ENCODE results near the gene EIF3B.
"Not testable (repeated sequence)": the region's sequence is repeated elsewhere in the genome, so short reads cannot be mapped to it uniquely, and the experiment has no call there.

EIF3B gene

DNA sequence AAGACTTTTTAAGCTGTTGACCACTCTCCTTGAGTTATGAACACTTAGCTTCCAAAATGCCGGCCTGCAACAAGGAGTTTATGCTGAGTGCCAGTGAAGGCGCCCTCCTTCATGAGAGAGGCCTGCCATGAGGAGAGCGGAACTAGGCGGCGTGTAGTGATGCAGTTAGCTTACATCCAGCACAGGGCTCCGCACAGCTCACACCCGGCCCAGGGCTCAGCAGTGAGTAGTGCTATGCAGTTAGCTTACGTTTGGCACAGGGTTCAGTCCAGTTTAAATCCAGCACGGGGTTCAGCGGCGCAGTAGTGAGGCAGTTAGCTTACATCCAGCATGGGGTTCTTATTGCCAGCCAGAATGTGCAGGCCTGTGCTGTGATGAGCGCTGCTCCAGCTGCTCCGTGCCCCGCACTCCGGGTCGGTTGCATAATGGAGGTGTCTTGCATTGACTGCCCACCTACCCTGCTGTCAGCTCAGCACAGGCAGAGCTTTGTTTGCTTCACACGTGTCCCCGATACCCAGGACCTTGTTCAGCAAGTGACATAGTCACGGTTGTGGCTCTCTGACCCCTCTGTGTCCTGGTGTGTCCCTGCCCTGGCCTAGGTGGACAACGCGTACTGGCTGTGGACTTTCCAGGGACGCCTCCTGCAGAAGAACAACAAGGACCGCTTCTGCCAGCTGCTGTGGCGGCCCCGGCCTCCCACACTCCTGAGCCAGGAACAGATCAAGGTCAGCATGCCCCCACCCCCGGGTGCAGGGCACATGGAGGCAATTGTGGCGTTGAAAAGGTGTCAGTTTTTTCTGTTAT lies 21.9 kb downstream of the EIF3B start:
- DNase-seq (ENCODE audit: low spot score): no peak

DNA sequence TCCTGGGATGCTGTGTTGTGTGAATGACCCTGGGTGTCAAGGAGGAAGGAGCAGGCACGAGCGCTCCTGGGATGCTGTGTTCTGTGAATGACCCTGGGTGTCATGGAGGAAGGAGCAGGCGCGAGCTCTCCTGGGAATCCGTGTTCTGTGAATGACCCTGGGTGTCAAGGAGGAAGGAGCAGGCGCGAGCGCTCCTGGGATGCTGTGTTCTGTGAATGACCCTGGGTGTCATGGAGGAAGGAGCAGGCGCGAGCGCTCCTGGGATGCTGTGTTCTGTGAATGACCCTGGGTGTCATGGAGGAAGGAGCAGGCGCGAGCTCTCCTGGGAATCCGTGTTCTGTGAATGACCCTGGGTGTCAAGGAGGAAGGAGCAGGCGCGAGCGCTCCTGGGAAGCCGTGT lies 22.9 kb downstream of the EIF3B start:
- not testable (repeated sequence) for DNase-seq (ENCODE audit: low spot score)

GRCh38 chr7:2378125-2378524 lies 23.5 kb downstream of the EIF3B start:
- DNase-seq (ENCODE audit: low spot score): not testable (repeated sequence)

DNA sequence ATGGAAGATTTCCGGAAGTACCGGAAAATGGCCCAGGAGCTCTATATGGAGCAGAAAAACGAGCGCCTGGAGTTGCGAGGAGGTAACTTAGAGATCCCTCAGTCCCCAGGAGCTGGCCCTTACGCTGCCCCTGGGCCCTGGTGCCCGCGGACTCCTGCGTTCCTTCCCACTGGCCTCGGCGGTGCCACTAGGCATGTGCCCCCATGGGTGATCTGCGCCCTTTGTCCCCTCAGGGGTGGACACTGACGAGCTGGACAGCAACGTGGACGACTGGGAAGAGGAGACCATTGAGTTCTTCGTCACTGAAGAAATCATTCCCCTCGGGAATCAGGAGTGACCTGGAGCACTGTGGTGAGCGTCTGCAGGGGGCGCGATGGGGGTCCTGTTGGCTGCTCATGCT lies 24.5 kb downstream of the EIF3B start:
- DNase-seq (ENCODE audit: low spot score): no peak

DNA sequence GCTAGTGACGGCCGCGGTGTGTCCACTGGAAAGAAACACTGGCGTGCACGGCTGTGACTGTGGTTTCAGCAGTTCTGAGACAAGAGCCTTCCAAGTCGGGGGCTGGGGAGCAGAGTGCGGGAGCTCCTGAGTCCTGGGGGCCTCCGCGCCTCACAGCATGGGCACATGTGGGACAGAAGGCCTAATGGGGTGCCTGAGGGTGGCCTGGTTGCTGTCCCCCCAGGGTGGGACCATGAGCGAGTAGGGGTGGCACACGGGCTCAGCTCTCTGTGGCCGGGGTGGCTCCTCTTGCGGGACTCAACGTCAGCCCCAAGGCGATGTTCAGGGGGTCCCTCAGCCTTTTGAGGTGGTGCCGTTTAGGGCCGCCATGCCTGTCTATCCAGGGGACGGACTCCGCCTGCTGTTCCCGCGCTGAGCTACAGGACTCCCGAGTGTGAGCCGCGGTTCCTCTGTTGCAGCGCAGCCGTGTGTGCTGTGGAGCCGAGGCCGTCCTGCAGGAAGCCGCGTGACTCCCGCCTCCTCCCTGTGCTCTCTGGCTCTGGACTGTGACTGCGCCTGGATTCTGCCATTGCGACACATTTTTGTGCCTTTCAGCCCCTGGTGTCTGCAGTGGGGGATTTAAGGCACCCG lies 25.3 kb downstream of the EIF3B start:
- DNase-seq (ENCODE audit: low spot score): no peak

- no peak for DNase-seq (ENCODE audit: low spot score)
Observed at GRCh38 chr7:2380461-2380860, 25.8 kb downstream of the EIF3B start.

GRCh38 chr7:2381227-2381626 lies 26.6 kb downstream of the EIF3B start:
- DNase-seq (ENCODE audit: low spot score): no peak

- no peak for DNase-seq (ENCODE audit: low spot score)
Observed at GRCh38 chr7:2381881-2382509, 27.4 kb downstream of the EIF3B start.

GRCh38 chr7:2383543-2384274 lies 29.1 kb downstream of the EIF3B start:
- no peak for DNase-seq (ENCODE audit: low spot score)

GRCh38 chr7:2384354-2385243 lies 30.0 kb downstream of the EIF3B start:
- DNase-seq (ENCODE audit: low spot score): no peak

GRCh38 chr7:2386122-2386521 lies 31.5 kb downstream of the EIF3B start:
- DNase-seq (ENCODE audit: low spot score): not testable (repeated sequence)

DNA sequence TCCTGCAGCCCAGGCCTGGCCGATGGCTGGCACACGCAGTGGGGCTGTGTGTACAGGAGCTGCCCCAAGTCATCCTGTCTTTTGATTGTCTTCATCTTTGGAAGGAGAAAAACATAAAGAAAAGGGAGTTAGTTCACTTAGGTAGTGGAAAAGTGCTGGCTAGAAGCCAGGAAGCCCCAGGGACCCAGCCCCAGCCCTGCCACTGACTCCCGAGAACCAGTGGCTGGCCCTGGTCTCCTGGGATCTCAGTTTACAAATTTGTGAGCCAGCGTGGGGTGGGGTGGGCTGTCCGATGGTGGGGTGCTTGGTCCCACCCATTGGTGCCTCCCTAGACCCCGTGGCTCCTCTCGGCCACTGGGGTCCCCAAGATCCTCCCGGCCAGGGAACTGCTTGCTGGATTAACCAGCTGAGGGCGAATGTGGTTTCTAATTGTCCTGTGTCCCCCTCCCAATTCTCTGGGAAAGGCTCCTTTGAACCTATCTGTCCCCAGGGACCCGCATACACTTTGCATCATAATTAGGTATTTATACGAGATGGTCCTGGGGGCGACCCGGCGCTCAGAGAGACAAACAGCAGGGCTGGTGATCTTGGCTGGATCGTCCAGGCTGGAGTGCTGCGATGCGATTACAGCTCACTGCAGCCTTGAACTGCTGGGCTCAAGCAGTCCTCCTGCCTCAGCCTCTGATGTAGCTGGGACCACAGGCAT lies 32.5 kb downstream of the EIF3B start:
- no peak for DNase-seq (ENCODE audit: low spot score)

DNA sequence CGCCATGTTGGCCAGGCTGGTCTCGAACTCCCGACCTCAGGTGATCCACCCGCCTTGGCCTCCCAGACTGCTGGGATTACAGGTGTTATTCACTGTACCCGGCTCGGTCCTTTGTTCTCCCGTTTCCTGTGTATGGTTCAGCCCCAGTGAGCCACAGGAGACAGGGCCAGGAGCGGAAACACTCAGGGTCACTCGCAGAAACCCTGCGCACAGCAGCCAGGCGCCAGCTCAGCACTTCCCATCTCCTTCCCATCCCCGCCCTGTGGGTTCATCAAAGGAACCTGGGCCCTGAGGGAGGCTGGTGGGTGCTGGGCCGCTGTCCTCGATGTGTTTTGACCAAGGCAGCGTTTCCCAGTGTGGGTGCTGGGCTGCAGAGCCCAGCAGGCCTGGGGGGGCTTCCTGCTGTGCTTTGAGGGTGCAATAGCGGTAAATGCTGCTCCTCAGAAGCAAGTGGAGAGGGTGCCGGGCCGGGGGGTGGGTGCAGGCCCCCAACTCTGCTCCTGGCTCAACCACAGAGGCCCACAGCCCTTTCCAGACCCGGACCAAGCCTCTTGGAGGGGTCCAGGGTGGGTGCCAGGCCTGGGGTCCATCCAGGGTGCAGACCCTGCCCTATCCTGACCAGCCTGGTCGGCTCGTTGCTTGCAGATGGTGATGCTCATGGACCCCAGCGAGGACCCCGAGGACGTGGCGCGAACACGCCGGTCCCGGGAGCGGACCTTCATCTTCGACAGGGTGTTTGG lies 33.4 kb downstream of the EIF3B start:
- no peak for DNase-seq (ENCODE audit: low spot score)

DNA sequence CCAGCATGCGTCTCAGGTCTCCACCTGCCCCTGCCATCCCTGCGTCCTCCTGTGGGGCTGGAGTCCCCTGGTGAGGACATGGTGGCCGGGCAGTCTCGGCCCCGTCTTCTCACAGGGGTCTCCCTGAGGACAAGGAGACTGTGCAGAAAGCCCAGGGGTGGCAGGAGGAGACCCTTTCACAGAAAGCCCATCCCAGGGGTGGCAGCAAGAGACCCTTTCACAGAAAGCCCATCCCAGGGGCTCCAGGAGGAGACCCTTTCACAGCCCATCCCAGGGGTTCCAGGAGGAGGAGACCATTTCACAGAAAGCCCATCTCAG lies 34.0 kb downstream of the EIF3B start:
- DNase-seq (ENCODE audit: low spot score): no peak

- not testable (repeated sequence) for DNase-seq (ENCODE audit: low spot score)
Observed at GRCh38 chr7:2390020-2390816, 35.6 kb downstream of the EIF3B start.

- no peak for DNase-seq (ENCODE audit: low spot score)
Observed at GRCh38 chr7:2393706-2394105, 39.1 kb downstream of the EIF3B start.

GRCh38 chr7:2394566-2395082 lies 40.0 kb downstream of the EIF3B start:
- DNase-seq (ENCODE audit: low spot score): no peak

- no peak for DNase-seq (ENCODE audit: low spot score)
Observed at GRCh38 chr7:2398506-2398905, 43.9 kb downstream of the EIF3B start.
